Mesendoderm (in vitro differentiated cells): ENCODE data around the gene ING4.

ENCODE experiments used
- DNase-seq: peaks from one replicate; pipeline ENCODE4 v3.0.0; 2013
- H2AK5ac ChIP-seq: 2 replicates; pipeline ENCODE4 v1.6.1; 2013; ENCODE audit warnings: low read length, inconsistent platforms
- H2BK120ac ChIP-seq: 2 replicates; pipeline ENCODE4 v1.6.1; 2013; ENCODE audit warnings: low read depth, mild to moderate bottlenecking, low read length, moderate library complexity, mixed read lengths
- H2BK15ac ChIP-seq: replicated peaks from 2 replicates; pipeline ENCODE4 v1.6.1; 2013; ENCODE audit warnings: low read depth, mild to moderate bottlenecking, moderate library complexity
- H2BK5ac ChIP-seq: 2 replicates; pipeline ENCODE4 v1.6.1; 2013; ENCODE audit warnings: low read length, inconsistent platforms
- H3K18ac ChIP-seq: 2 replicates; pipeline ENCODE4 v1.6.1; 2013; ENCODE audit warnings: mild to moderate bottlenecking, low read length, mixed read lengths
- H3K23ac ChIP-seq: one replicate; pipeline ENCODE4 v1.6.1; 2013; ENCODE audit warnings: low read length
- H3K27ac ChIP-seq: 2 replicates; pipeline ENCODE4 v1.5.1; 2013; ENCODE audit warnings: low read depth, mild to moderate bottlenecking, inconsistent platforms, low read length, moderate library complexity
- H3K27me3 ChIP-seq: 2 replicates; pipeline ENCODE4 v1.6.1; 2013; ENCODE audit warnings: low read length, control low read depth, mild to moderate bottlenecking, inconsistent platforms; ENCODE audit not compliant: insufficient read depth, poor library complexity
- H3K36me3 ChIP-seq: 2 replicates; pipeline ENCODE4 v1.6.1; 2013; ENCODE audit warnings: low read length, inconsistent platforms; ENCODE audit not compliant: control insufficient read depth, insufficient read depth
- H3K4ac ChIP-seq: one replicate; pipeline ENCODE4 v1.6.1; 2013; ENCODE audit warnings: low read depth, mild to moderate bottlenecking, low read length, moderate library complexity
- H3K4me1 ChIP-seq: 2 replicates; pipeline ENCODE4 v1.6.1; 2013; ENCODE audit warnings: low read depth, low read length, inconsistent platforms; ENCODE audit not compliant: control insufficient read depth
- H3K4me2 ChIP-seq: 2 replicates; pipeline ENCODE4 v1.6.1; 2013; ENCODE audit warnings: low read length
- H3K4me3 ChIP-seq: 2 replicates; pipeline ENCODE4 v1.5.1; 2013; ENCODE audit warnings: mild to moderate bottlenecking, low read length
- H3K56ac ChIP-seq: one replicate; pipeline ENCODE4 v1.6.1; 2013; ENCODE audit warnings: low read length
- H3K79me1 ChIP-seq: 2 replicates; pipeline ENCODE4 v1.6.1; 2013; ENCODE audit warnings: low read length, inconsistent platforms
- H3K79me2 ChIP-seq: 2 replicates; pipeline ENCODE4 v1.6.1; 2013; ENCODE audit warnings: mild to moderate bottlenecking, low read length; ENCODE audit not compliant: control insufficient read depth, insufficient read depth
- H3K9ac ChIP-seq: 2 replicates; pipeline ENCODE4 v1.6.1; 2013; ENCODE audit warnings: low read length, inconsistent platforms
- H4K5ac ChIP-seq: one replicate; pipeline ENCODE4 v1.6.1; 2013; ENCODE audit warnings: low read length
- H4K8ac ChIP-seq: one replicate; pipeline ENCODE4 v1.6.1; 2013; ENCODE audit warnings: low read depth, mild to moderate bottlenecking, control low read depth, low read length, moderate library complexity
- WGBS: extraction: QIAGEN DNeasy Blood & Tissue Kit; methylation state at CpG from one replicate; pipeline ENCODE4 v1.1.7; 2013; ENCODE audit warnings: low lambda C conversion rate, missing lambda C conversion rate; ENCODE audit not compliant: insufficient coverage; ENCODE audit errors: extremely low coverage; 5-methylcytosine and 5-hydroxymethylcytosine counted together

The ING4 gene

DNA sequence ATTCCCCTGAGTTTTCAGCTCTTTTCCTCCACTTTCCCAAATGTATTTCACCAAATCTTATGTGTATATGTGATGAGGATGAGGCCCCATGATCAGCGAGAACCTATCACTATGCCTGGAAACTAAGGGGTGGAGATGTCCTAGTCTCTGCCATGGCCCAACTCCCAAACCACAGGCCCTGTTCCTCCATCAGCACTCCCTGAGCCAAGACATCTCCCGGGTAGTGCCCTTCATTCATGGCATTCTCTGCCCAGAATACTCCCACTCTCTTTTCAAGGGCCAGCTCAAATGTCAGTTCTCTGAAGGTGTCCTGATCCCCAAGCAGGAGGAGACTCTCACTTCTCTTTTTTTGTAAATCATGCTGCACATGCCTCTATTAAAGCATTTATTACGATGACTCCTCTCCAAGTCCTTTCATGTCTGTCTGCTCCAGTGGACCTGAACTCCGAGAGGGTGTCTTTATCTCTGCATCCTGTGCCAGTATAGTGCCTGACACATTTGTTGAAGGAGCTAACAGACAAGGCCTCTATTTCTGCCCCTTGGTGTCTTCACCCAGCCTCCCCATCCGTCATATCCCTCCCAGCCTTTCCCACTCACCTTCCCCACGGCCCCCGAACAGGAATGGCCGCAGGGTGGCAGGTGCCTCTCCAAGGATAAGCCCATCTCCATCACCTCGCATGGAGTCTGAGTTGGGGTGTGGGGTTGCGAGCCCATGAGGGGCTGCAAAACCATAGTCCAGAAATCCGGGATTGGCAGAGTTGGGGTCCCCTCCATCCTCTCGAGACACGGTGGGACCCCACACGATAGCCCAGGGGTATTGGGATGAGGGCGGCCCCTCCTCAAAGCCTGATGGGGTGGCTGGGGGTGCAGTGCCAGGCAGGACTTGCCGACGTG is 34.0 kb upstream of the ING4 start:
- Histone ChIP-seq H3K79me2 (no peaks in the 10 kb centered on the region), H3K23ac (no peak overlapping the region), H3K4me2 (no peak overlapping the region), H3K4me3 (no peak overlapping the region), H3K27ac (no peak overlapping the region), H3K18ac (no peak overlapping the region), H3K56ac (no peak overlapping the region), H3K27me3 (peaks cover 6% of the 10 kb centered on the region), H3K4ac (no peak overlapping the region), H2BK15ac (no peak overlapping the region), H3K79me1 (no peaks in the 10 kb centered on the region), H2BK5ac (no peak overlapping the region), H2BK120ac (no peak overlapping the region), H4K5ac (no peak overlapping the region), H3K9ac (no peak overlapping the region), H3K4me1 (peaks cover 5% of the 10 kb centered on the region), H3K36me3 (no peaks in the 10 kb centered on the region), H2AK5ac (no peak overlapping the region), H4K8ac (no peak overlapping the region)
- no peak for DNase-seq
- no CpG with 5 or more reads among the region's 17 CpGs for WGBS

DNA sequence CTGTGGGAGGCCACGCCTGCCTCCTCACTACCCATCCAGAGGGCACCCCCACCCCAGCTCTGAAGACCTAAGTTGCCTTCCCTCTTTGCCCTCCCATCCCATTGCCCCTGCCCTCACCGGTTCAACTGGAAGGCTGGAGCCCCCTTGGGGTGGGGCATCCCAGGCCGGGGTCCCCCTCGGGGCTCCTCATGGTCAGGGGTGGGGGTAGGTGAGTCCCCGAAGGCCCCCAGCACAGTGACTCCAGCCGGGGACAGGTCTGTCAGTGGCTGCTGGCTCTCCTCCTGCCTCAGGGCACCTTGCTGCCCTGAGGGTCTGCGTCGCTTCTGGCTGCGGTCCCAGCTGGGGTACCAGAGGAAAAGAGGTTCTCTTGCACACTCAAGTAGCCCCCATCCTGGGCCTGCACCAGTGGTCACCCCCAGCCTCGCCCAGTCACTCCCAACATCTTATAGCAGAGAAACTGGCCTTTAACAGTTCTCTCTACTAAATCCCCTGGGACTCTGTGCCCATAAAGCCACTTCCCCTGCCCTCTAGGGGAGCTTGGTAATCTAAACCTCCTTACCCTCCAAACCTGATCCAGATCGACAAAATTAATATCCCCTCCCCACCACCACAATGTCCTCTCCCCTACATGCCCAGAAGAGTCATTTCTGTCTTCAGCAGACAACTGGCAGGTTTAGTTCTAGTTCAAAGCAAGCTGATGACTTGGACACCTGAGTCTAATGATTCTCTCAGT is 32.6 kb upstream of the ING4 start:
- H3K4me2 ChIP-seq = no peak overlapping the region
- no peak overlapping the region for H4K8ac ChIP-seq
- H3K9ac ChIP-seq = no peak overlapping the region
- DNase-seq = no peak
- no peak overlapping the region for H2AK5ac ChIP-seq
- H3K56ac ChIP-seq = no peak overlapping the region
- H2BK15ac ChIP-seq = no peak overlapping the region
- H3K4me3 ChIP-seq = no peak overlapping the region
- peaks cover 3% of the 10 kb centered on the region for H3K4me1 ChIP-seq
- H3K27me3 ChIP-seq = no peaks in the 10 kb centered on the region
- no peak overlapping the region for H2BK120ac ChIP-seq
- WGBS = no CpG with 5 or more reads among the region's 11 CpGs
- no peaks in the 10 kb centered on the region for H3K79me1 ChIP-seq
- no peaks in the 10 kb centered on the region for H3K36me3 ChIP-seq
- H2BK5ac ChIP-seq = no peak overlapping the region
- H3K27ac ChIP-seq = no peak overlapping the region
- no peak overlapping the region for H3K23ac ChIP-seq
- no peak overlapping the region for H4K5ac ChIP-seq
- H3K79me2 ChIP-seq = no peaks in the 10 kb centered on the region
- no peak overlapping the region for H3K18ac ChIP-seq
- no peak overlapping the region for H3K4ac ChIP-seq

DNA sequence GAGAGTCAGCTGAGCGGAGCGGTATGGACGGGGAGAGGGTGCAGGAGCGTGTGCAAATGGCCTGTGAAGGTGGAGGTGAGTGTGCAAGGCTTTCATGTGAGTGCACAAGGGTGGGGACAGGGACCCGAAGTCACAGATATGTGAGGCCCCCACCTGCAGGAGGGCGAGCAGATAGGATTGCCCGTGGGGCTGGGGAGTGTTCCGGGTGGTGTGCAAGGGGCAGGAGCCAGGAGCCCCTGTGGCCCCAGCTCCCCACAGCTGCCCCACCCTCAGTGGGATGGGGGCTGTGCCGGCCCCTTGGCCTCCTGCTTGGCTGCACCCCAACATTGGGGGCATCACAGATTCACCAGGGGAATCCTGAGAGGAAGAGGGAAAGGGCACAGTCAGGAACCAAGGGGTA is 31.8 kb upstream of the ING4 start:
- no peak overlapping the region for H3K4me3 ChIP-seq
- H2AK5ac ChIP-seq = no peak overlapping the region
- no peak overlapping the region for H2BK5ac ChIP-seq
- no peak overlapping the region for H3K18ac ChIP-seq
- no peak overlapping the region for H3K9ac ChIP-seq
- WGBS = no CpG with 5 or more reads among the region's 9 CpGs
- H3K27me3 ChIP-seq = no peaks in the 10 kb centered on the region
- no peak overlapping the region for H4K8ac ChIP-seq
- no peak overlapping the region for H2BK15ac ChIP-seq
- no peak overlapping the region for H2BK120ac ChIP-seq
- no peaks in the 10 kb centered on the region for H3K79me2 ChIP-seq
- H3K27ac ChIP-seq = no peak overlapping the region
- H3K4ac ChIP-seq = no peak overlapping the region
- H3K23ac ChIP-seq = no peak overlapping the region
- no peaks in the 10 kb centered on the region for H3K79me1 ChIP-seq
- H4K5ac ChIP-seq = no peak overlapping the region
- H3K56ac ChIP-seq = no peak overlapping the region
- H3K4me1 ChIP-seq = peaks cover 5% of the 10 kb centered on the region
- no peaks in the 10 kb centered on the region for H3K36me3 ChIP-seq
- no peak for DNase-seq
- H3K4me2 ChIP-seq = no peak overlapping the region

DNA sequence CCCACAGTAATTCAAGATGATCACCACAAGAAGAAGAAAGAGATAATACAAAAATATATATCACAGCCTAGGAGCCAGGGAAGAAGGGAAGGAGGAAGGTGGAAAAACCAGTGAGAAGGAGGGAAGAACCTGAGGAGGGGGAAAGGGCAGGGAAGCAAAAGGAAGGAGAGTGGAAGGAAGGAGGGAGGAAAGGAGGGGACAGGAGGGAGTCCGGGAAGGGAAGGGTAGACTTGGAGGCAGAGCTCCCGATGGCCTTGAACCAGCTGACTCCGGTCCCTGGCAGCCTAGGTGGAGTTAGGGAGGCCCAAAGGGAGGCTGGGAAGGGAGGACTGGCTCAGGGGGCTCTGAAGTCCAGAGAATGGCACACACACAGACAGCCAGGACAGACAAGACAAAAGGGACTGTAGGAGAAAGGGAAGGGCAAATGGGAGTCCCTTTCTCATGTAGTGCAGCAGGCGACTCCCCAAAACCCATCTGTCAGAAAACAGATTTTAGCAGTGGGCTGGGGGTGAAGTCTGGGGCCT is 31.0 kb upstream of the ING4 start:
- Histone ChIP-seq H2BK5ac (no peak overlapping the region), H3K56ac (no peak overlapping the region), H4K5ac (no peak overlapping the region), H3K79me1 (no peaks in the 10 kb centered on the region), H3K23ac (no peak overlapping the region), H3K9ac (no peak overlapping the region), H3K27me3 (no peaks in the 10 kb centered on the region), H3K4me2 (no peak overlapping the region), H2BK15ac (no peak overlapping the region), H3K4me1 (peaks cover 2% of the 10 kb centered on the region), H3K36me3 (no peaks in the 10 kb centered on the region), H2AK5ac (no peak overlapping the region), H3K79me2 (no peaks in the 10 kb centered on the region), H3K4me3 (no peak overlapping the region), H3K18ac (no peak overlapping the region), H3K27ac (no peak overlapping the region), H4K8ac (no peak overlapping the region), H2BK120ac (no peak overlapping the region), H3K4ac (no peak overlapping the region)
- DNase-seq = no peak
- no CpG with 5 or more reads among the region's 4 CpGs for WGBS

DNA sequence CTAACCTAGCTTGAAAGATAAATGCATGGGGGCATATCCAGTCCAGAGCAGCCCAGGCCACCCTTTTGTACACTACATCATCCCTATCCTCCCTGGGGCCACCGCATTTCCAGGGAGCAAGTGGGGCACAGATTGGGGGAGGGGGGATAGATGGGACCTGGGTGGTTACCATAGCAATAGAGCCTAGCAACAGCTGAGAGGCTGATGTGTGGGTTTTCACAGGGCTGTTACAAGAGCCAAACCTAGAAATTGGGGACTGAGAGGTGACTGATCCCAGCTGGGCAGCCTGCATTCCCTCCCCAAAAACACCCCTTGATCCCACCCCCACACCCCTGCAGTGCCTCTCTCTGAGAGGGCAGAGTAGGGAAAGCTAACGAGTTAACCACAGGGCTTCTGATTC is 30.0 kb upstream of the ING4 start:
- H2AK5ac ChIP-seq = no peak overlapping the region

More for the DNA sequence above, 30.0 kb upstream of the ING4 start:
- H3K23ac ChIP-seq = no peak overlapping the region
- H3K27ac ChIP-seq = no peak overlapping the region
- no CpG with 5 or more reads among the region's 2 CpGs for WGBS
- no peak overlapping the region for H3K9ac ChIP-seq
- H3K36me3 ChIP-seq = no peaks in the 10 kb centered on the region
- H3K56ac ChIP-seq = no peak overlapping the region
- no peak for DNase-seq
- peaks cover 7% of the 10 kb centered on the region for H3K79me1 ChIP-seq
- peaks cover 2% of the 10 kb centered on the region for H3K4me1 ChIP-seq
- H3K27me3 ChIP-seq = no peaks in the 10 kb centered on the region
- H3K4ac ChIP-seq = no peak overlapping the region
- H3K18ac ChIP-seq = no peak overlapping the region
- no peak overlapping the region for H2BK5ac ChIP-seq
- H3K79me2 ChIP-seq = peaks cover 8% of the 10 kb centered on the region
- no peak overlapping the region for H4K8ac ChIP-seq
- H2BK15ac ChIP-seq = no peak overlapping the region
- H4K5ac ChIP-seq = no peak overlapping the region
- H3K4me3 ChIP-seq = no peak overlapping the region
- no peak overlapping the region for H3K4me2 ChIP-seq
- H2BK120ac ChIP-seq = no peak overlapping the region
